NCI-H345 (cell line): ENCODE data around the gene PRKCH.

ENCODE experiments used
- DNase-seq: peaks from one replicate; lab custom pipeline; 2025; lab: John Stamatoyannopoulos, UW

The PRKCH gene

DNA sequence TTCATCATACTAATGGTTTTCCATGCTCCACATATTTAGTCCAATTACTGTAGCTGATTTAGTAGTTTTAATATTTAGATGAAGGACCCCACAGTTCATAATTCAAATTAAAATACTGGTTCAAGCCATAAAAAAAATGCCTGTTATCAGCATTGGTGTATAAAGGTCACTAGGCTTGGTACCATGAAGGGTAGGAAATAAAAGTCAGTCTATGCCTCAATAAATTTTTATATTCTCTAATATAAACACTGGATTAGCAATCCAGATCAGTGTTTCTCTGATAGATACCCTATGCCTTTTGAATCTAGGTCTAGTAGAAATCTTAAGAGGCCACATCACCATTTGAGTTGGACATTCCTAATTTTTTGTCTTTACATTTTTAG lies 210.7 kb downstream of the PRKCH start:
- DNase-seq = no peak

DNA sequence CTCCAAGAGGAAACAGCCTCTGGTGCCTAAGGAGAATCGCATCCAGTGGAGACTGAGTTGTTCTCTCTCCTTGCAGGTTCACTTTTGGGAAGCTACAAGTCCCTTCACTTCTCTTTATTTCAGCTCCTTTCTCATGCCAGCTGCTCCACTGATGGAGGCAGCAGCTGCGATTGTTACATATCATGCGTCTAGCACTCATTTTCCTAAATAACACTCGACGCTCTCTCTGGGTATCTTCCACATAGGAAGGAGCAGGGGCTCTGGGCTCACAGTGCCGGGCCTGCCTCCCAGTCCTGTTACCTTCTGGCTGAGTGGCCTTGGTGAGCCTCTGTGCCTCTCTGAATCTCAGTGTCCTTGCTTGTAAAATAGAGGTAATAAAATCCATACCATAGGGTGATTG lies 211.4 kb downstream of the PRKCH start:
- no peak for DNase-seq

DNA sequence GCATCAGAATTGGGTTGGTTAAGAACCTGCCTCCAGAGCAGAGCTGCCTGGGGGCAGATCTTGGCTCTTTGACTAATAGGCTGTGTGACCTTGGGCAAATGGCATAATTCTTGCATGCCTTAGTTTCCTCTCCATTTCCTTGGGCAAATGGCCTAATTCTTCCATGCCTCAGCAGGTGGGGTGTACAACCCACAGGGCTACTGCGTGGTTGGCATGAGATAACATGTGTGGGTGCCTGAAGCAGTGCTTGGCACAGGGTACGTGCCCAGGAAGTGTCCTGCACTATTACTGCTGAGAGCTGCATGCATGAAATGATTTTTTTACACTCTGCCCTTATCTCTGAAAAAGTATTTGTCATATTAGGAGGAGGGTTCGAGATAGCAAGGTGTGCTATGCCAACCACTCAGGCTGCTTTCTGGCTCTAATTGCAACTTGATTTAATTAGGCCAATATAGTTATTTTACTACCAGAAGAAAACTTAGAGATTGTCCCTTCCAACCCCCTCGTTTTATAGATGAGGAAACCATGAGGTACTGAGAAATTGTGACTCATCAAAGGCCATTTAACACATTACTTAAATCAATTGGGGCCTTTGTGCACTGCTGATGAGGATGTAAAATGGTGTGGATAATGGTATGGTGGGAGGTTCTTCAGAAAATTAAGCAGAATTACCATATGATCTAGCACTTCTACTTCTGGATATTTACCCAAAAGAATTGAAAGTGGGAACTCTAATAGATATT lies 212.3 kb downstream of the PRKCH start:
- DNase-seq = no peak

DNA sequence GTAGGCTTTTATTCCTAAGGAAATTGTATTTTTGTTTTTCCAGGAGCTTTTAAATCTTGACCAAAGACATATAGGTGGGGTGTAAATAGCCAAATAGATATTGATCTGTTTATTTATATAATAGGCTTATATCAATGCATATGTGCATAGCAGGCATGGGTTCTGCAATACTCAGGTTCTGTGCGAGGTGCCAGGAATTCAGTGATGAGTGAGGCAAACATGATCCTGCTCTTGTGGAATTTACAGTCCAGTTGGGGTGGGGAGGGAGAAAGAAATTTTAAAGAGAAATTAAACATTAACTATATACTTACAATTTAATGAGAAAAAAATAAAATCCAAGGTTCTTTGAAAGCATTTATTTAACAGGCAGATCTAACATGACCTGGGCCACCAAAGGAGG lies 213.7 kb downstream of the PRKCH start:
- no peak for DNase-seq

DNA sequence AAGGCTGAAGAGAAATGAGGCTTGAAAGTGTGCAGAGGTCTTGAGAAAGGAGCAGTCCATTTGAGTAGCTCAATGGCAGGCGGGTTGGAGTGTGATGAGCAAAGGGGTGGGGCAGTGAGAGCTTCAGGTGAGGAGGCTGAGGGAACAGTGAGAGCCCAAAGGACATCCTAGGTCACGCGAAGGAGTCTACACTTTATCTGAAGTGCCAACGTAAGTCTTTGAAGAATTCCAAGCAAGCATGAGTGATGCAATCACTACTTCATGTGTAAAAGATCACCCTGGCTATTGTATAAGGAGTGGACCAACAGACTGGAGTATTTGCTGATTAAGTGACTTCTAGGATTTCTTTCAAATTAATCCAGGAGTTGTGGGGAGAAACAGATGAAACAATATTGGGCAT lies 214.1 kb downstream of the PRKCH start:
- DNase-seq = no peak

DNA sequence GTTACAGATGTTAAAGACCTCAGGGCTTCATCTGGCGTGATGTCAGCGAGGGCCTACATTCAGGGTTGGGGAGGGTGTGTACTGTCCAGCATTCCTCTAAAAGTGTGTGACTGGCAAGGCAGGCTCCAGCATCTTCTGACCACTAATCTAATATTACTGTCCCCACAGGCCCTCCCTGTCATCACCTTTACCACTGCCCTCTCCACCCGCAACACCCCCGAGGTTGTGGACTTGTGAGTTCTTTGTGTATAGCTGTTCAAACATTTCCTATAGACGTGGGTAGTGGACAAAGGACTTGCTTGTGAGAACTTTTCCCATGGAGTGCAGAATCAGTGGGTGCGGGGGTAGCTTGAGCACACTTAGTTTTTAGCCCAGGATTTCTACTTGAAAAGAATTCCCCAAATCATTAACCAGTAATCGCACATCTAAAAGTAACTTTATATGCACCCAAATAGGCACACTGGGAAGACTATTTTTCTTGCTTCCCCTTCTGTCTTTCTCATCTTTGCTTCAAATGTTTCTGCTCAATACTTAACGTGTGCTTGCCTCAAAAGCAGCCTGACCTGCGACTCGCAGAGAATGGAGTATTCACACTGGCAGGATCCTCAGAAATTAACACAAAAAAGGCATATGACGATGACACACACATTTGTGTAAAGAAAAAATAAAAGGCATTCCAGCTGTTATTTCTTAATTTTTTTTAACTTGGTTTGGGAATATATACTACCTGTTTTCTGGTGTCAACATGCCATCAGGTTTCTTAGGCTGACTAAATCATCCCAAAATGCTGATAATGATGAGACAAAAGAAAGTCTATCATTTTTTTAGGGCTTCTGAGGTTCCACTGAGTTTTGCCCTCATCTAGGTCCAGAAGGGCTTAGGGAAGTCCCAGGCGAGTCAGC lies 215.5 kb downstream of the PRKCH start:
- no peak for DNase-seq

DNA sequence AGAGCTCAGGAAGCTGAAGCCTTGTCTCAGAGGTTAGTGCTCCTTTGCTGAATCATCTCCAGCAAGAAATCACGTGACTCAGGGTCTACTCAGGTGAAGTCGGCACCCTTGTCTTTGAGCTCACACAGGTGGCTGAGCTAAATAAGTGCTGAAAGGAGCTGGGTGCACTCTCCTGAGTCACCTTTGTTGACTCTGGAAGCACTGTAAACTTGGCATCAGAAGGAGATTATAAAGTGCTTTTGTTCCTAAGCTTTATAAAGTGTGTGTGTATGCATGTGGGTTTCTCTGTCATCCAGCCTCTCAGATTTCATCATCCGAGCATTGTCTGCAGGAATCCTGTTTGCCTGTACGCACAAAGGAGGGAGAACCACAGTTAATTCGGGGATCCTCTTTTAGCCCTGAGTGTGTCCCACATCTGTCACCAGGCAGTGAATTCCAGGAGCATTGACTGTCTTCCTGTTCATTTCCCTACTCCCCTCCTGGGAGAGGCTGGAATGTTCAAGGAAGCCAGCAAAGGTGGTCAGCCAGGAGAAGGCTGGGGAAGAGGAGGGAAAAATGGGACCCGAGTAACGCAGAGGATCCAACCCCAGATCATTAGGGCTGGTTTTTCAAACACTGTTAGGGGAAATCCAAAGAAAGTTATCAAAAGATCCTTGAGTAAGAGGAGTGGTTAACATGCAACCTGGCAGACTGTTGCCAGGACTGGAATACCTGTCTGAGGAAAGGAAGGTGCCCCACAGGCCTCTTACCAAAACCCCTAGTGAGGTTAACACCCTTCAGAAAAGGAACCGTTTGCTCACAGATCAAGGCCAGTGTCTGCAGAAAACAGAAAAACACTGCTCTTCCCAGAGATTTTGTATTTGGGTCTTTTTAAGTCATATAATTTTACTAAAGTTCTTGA lies 216.4 kb downstream of the PRKCH start:
- peak; percentile 72 for DNase-seq

DNA sequence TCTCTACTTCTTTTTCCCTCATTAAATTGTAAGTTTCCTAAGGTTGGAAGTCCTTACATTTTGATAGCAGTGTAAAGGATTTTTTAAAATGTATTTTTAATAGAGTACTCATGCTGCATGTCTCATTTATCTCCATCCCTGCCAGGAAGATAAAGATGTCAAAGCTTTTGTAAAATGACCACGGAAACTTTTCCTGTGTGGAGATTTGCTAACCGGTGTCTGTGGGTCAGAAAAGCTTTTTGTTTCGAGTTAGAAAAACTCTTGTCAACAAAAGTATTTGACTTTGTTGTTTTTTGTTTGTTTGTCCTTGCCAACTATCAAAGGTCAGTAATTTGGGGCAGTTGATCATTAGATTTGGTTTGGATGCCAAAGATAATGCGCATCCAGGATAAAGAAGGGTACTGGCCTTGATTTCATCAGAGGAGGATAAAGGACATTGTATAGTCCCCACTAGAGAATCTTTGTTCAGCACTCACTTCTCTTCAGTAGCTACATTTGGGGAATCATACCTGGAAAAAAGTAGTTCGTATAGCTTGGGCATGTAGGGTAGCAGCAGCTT lies 217.2 kb downstream of the PRKCH start:
- no peak for DNase-seq

DNA sequence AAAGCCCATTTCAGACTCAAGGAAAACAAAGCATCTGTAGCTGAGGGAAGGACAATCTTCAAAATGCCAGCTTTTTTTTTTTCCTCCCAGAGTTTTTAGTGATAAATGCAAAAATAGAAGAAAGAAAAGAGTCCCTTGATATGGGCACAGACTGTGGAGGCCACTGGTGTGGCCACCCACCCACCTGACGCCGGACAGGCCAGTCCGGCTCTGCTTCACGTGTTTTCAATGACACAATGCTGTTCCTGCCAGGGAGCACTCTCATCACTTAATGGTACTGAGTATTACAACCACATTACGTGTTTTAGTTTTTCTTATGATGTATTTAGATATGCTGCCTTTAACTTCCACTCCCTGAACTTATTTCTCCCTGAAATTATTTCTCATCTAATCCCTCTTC lies 218.3 kb downstream of the PRKCH start:
- no peak for DNase-seq

DNA sequence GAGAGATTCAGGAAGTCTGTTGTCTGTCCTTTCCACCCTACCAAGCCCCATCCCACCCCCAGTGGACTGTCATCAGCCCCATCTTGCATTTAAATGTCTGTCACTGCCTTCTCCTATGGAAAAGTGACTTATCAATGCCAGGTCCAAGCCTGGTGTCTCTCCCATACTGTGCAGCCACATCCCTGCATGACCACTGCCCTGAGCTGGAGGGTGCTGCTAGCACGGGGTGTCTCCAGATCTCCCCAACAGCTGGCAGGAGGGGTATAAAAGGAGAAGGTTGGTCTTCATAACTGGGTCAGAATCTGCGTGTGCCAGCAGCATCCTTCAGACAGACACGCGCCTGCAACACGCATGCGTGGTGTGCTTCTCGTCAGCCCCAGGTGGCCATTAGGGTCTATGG lies 219.6 kb downstream of the PRKCH start:
- DNase-seq = no peak

DNA sequence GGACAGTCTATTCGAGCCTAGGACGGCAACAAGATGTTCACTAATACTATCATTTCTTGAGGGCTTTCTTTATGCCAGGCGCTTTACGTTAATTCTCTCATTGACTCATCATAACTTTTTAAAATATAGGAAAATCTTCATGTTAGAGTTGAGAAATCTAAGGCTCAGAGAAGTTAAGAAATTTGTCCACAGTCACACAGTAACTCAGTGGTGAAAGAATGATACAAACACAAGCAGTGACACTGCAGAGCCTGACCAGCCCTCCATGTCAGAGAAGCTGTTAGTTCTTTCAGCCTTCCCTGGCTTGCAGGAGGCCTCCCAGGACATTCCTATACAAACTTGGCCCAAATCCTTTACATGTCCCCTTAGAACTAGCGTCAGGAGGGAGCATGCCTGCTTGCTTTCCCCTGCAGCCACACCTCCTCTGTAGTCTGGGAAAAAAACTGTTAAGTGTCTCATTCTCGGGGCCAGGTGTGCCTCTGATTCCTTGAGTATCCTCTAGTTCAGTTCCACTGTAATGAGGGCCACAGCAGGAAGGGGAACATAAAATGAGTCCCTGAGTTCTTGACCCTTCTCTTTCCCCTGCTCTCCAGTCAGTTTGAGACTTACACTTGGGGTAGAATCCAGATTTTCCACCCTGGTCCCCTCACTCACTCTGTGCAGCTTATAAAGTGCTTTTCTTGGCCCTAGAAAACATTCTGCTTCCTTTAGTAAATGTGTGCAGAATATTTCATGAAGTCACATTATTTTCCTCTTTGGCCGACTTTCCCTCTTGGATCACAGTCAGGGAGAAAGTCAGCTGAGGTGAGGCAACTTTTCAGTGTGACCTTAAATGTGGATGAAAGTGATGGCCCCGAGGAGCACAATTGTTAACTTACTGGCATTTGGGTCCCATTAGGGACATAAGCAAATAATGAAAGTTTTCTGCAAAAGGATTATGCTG lies 221.7 kb downstream of the PRKCH start:
- no peak for DNase-seq

DNA sequence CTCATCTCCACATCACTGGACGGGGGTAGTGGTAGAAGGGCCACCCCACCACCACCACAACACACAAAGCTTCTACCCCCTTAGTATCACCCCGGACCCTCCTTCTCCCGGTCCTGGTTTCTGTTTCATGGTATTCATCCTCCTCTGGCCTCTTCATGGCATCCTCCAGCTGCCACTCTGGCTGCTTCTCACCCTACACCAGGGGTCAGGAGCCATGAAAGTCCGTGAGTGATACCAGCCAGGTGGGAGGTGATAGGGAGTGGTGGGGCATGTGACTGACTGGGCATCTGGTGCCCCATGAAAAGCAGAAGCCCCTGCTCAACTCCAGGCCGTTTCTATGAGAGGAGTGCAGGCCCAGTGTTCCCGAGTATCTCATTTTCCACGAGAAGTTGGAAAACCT lies 222.6 kb downstream of the PRKCH start:
- no peak for DNase-seq

DNA sequence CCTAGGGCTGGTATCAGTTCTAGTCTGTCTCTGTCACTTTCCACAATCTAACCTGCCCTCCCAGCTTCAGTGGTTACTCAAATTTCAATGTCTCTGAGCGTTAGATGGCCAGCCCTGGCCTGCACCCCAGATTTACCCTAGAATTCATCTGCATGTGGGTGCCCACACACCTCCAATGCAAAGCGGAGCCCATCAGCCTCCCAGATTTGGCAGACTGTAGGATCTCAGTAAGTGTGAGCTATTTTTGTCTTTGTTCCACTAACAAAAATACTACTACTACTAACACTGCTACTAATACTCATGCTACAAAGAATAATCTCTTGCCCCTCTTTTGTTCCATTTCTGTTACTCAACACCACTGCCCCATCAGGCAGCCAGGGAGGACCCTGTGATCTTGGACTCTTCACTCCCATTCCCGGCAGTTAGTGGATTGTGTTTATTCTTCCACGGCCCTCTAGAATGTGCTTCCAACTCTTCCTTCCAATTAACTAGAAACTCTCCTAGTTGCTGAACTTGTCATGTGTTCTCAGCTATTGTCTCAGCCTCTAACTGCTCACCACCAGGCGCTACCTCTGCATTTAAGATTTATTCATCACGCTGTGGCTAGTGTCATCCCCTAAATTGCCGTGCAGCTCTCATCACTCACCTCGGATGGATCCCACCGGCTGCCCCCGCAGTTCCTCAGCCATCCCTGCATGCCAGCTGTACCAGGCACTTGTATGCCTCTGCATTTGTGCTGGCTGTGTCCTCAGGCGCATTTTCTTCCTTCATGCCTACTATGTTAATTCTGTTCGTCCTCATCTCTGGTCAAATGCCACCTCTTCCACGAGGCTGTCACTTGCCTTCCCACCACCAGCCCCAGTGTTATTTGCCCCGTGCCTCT lies 223.3 kb downstream of the PRKCH start:
- DNase-seq = no peak

DNA sequence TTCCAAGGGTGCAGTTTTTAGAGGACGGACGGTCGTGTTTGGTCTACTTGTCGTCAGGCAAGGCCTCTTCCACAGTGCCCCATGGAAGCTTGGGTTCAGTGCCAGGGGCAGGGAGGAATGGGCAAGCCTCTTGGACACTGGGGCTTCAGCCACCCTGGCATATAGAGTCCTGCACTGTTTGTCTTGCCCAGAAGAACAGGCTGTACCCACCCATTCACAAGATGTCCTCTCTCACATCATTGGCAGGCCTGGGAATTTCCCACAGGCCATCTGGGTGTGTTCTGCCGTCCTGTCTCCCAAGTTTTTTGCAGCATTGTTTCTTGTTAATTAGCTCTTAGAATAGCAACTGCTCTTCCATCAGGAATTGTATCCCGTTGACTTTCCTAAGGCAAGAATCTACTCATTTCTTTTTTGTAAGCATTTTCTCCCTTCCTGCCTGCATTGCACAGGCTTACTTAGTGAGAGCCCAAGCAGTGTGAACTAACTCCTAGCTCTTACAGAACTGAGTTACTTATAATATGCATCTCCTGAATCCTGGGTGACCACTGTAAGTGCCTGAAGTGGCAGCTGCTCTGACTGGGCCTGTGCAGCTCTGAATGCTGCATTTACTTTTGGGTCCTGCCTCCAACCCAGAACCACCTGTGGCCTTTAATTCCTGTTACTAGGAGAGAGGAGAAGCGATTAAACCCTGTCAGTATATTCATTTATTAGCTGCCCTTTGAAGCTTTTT lies 224.5 kb downstream of the PRKCH start:
- no peak for DNase-seq

DNA sequence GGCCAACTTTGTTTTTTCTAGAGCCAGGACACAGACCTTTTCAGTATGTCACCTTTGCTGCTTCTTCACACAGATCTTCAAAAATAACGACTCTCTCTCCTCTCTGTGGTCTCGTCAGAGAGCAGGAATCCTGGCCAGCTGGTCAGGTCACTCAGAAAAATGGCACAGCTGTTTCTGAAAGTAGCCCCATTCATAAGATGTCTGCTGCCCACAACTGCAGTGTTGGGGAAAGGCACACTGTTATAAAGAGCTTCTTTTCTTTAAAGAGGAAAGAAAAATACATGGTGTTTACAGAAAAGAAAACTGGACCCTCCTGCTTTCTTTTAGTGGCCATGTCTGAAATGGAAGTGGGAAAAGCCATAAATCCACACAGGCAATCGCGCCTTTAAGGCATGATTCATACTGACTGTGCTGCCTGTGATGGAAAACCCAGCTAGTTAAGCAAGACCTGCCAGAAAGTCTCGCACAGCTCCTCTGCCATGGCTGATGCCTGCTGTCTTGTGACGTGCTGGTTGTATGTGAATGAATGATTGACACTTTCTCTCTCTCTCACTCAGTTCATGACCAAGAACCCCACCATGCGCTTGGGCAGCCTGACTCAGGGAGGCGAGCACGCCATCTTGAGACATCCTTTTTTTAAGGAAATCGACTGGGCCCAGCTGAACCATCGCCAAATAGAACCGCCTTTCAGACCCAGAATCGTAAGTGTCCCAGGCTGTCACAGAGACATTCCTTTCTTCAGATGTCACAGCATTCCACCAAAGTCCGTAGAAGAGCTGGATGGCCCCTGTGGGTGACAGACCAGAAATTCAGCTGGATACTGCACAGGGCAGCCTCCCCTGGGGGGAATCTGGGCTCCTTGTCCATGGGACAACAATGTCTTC lies 226.0 kb downstream of the PRKCH start:
- no peak for DNase-seq

DNA sequence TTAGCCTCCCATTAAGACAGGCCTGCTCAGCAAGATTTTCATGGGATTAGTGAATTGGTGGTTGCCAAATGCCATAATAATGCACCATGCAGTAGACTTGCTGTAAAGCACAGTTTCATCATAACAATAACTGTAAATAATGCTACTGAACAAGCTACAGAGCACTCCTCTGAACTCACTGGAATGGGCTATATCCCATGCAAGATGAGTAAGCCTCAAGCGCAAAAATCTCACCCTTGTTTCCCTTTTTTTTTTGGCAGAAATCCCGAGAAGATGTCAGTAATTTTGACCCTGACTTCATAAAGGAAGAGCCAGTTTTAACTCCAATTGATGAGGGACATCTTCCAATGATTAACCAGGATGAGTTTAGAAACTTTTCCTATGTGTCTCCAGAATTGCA lies 228.0 kb downstream of the PRKCH start:
- no peak for DNase-seq

DNA sequence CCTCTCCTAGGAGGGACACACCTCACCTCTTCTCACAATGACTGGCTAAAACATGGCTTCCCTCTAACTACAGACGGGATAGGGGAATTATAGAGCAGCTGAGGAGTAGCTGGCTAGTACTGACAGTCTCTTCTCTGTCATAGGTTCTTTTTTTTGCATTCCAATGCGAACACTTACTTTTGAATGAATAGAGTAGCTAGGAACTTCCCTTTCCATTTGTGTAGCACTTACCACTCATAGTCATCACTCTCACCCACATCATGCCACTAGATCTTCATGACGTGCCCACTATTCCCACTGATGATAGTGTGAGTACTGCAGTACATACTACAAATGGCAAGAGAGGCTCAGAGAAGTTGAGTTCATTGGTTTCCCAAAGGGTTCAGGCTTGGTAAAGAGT lies 230.0 kb downstream of the PRKCH start:
- no peak for DNase-seq

DNA sequence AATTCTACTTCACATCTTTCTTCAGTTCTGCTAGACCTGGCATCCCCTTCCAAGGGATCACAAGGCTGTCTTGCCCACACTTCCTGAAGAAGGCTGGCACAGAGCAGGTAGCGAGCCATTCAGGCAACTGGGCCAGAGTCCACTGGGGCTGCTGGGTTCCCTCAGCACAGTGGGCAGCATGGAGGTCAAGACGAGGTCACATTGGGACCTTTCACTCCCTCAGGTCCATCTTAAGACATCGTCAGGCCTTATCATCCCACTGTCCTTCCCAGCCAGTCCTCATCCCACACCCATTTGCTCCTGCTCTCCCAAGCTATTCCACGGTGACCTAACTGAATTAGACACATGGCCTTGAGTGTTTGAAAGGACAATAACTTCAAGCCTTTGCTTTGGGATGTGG lies 230.9 kb downstream of the PRKCH start:
- no peak for DNase-seq
